ENCODE measurements around the gene MROH9.

Gene MROH9

GRCh38 chr1:171082606-171083005 is 147.3 kb downstream of the MROH9 start:
- DNase-seq, result no peak

- no peak for DNase-seq
Measured at GRCh38 chr1:171083222-171083621, 147.9 kb downstream of the MROH9 start.

- DNase-seq, result no peak
Measured at GRCh38 chr1:171084091-171084490, 148.8 kb downstream of the MROH9 start.

GRCh38 chr1:171084870-171085269 is 149.5 kb downstream of the MROH9 start:
- DNase-seq, result no peak

- no peak for DNase-seq
Measured at GRCh38 chr1:171087896-171088295, 152.6 kb downstream of the MROH9 start.

- DNase-seq, result no peak
Measured at GRCh38 chr1:171090604-171091003, 155.3 kb downstream of the MROH9 start, which contains the start of gene FMO3. Gene FMO3, plus strand, starts transcription at chr1:171090905. Its CDS starts 1,754 bp downstream, at chr1:171092659.

- no peak for DNase-seq
Measured at GRCh38 chr1:171103862-171104261, 168.5 kb downstream of the MROH9 start.

GRCh38 chr1:171107262-171107940 is 172.1 kb downstream of the MROH9 start:
- no peak for DNase-seq

- DNase-seq, result no peak
Measured at GRCh38 chr1:171107969-171108368, 172.6 kb downstream of the MROH9 start.

GRCh38 chr1:171109966-171110365 is 174.6 kb downstream of the MROH9 start:
- no peak for DNase-seq

- DNase-seq, result no peak
Measured at GRCh38 chr1:171110621-171111326, 175.4 kb downstream of the MROH9 start.

GRCh38 chr1:171112119-171112518 is 176.8 kb downstream of the MROH9 start:
- DNase-seq, result no peak

- DNase-seq, result no peak
Measured at GRCh38 chr1:171113382-171113781, 178.0 kb downstream of the MROH9 start.
